Kidney (tissue), 14 donors: ENCODE data around the gene KIF5A. TPM values are rescaled to one million over a fixed set of nuclear protein-coding genes. Genes with fewer than 3 reads are reported as not detected.
"Not testable (repeated sequence)": the region's sequence is repeated elsewhere in the genome, so short reads cannot be mapped to it uniquely, and the experiment has no call there.

Experiments
- DNase-seq, 5 donors: peaks; one replicate each; pipeline ENCODE4 v3.0.0-alpha.2; 2013 to 2020
- FAIRE-seq: peaks from 2 replicates; lab custom pipeline; 2012; peaks lifted over from hg19 to GRCh38; lab: Jason Lieb, UNC
- H3K27ac ChIP-seq, 2 donors: one replicate each; pipeline ENCODE4 v1.7.0; 2013; ENCODE audit warnings: low read depth in 2 of 2, low read length in 2 of 2, inconsistent platforms in 1 of 2
- H3K27me3 ChIP-seq: one replicate; pipeline ENCODE4 v1.7.1; 2013; ENCODE audit warnings: low read length, inconsistent platforms; ENCODE audit not compliant: control insufficient read depth, insufficient read depth
- H3K36me3 ChIP-seq, 3 donors: one replicate each; pipeline versions ENCODE4 v1.7.0 to v1.7.1; 2013; ENCODE audit warnings: low read length in 3 of 3, control low read depth in 1 of 3, inconsistent platforms in 1 of 3; ENCODE audit not compliant: insufficient read depth in 3 of 3, control insufficient read depth in 2 of 3
- H3K4me1 ChIP-seq, 3 donors: one replicate each; pipeline versions ENCODE4 v1.7.0 to v1.7.1; 2013; ENCODE audit warnings: low read length in 3 of 3, inconsistent platforms in 1 of 3, low read depth in 1 of 3; ENCODE audit not compliant: control insufficient read depth in 2 of 3, insufficient read depth in 2 of 3
- H3K4me3 ChIP-seq, 3 donors: one replicate each; pipeline versions ENCODE4 v1.7.0 to v1.8.1; 2013; ENCODE audit warnings: low read length in 3 of 3, control low read depth in 1 of 3, inconsistent platforms in 1 of 3
- H3K9ac ChIP-seq, 3 donors: one replicate each; pipeline versions ENCODE4 v1.7.0 to v1.7.1; 2013; ENCODE audit warnings: low read length in 3 of 3, control low read depth in 1 of 3, inconsistent platforms in 1 of 3
- H3K9me3 ChIP-seq, 3 donors: one replicate each; pipeline versions ENCODE4 v1.7.0 to v1.7.1; 2013; ENCODE audit warnings: low read length in 3 of 3, control low read depth in 1 of 3, inconsistent platforms in 1 of 3; ENCODE audit not compliant: control insufficient read depth in 2 of 3, insufficient read depth in 1 of 3
- intact Hi-C: fragments of 100-400 bp; cut with DNase I; formaldehyde crosslinking; loops from one replicate; pipeline ENCODE4 v1.11.1; 2022
- polyA plus RNA-seq: library from polyadenylated mRNA; stranded (reverse); fragments of 350-450 nt; fragmentation: Illumina TruSeq; extraction: RNeasy Lipid Tissue Mini Kit (QIAGEN cat#74804); gene quantifications from one replicate; pipeline ENCODE4 v1.2.3, GENCODE V29; 2014; ENCODE audit warnings: low read depth, low replicate concordance; ENCODE audit not compliant: insufficient read depth
- total RNA-seq: library from RNA; stranded (reverse); fragmentation: NEBNext Ultra II Directional; extraction: Animal tissue kit (Norgen Biotek cat#: 25700); gene quantifications from one replicate; pipeline ENCODE4 v1.2.1, GENCODE V29; 2021
- TF ChIP-seq, protein P1 (sequence below): IDR thresholded peaks from 3 replicates; pipeline ENCODE4 v1.5.1; 2012; ENCODE audit warnings: mild to moderate bottlenecking, moderate library complexity, borderline replicate concordance; ENCODE audit not compliant: insufficient read depth; ENCODE audit errors: extremely low read depth
- donor health status: control.
- donor health status: control.
- donor health status: control.
- donor health status: control.
- donor health status: control.
- donor health status: DM: yes; HTN: yes; CAD: no.
- donor health status: Normal renal cell carcinoma (clear cell type).

KIF5A gene
- total and polyA plus RNA-seq, 2 donors from 2014 or later, result 0.69 to 1.3 TPM

- FAIRE-seq (no peak), DNase-seq (no peak)
- Histone ChIP-seq H3K4me3 (no peak overlapping the region), H3K9me3 (no peaks in the 10 kb centered on the region), H3K36me3 (no peaks in the 10 kb centered on the region), H3K9ac (no peak overlapping the region), H3K4me1 (peaks cover 0 to 3% (median 0%) of the 10 kb centered on the region in 3 donors), H3K27ac (no peak overlapping the region), H3K27me3 (peaks cover 2% of the 10 kb centered on the region)
- TF ChIP-seq, protein P1, sequence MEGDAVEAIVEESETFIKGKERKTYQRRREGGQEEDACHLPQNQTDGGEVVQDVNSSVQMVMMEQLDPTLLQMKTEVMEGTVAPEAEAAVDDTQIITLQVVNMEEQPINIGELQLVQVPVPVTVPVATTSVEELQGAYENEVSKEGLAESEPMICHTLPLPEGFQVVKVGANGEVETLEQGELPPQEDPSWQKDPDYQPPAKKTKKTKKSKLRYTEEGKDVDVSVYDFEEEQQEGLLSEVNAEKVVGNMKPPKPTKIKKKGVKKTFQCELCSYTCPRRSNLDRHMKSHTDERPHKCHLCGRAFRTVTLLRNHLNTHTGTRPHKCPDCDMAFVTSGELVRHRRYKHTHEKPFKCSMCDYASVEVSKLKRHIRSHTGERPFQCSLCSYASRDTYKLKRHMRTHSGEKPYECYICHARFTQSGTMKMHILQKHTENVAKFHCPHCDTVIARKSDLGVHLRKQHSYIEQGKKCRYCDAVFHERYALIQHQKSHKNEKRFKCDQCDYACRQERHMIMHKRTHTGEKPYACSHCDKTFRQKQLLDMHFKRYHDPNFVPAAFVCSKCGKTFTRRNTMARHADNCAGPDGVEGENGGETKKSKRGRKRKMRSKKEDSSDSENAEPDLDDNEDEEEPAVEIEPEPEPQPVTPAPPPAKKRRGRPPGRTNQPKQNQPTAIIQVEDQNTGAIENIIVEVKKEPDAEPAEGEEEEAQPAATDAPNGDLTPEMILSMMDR, result no peak
- intact Hi-C loops, result no loop called here
Observed at GRCh38 chr12:57554897-57555296, 5.1 kb downstream of the KIF5A start.

- DNase-seq (no peak), FAIRE-seq (no peak)
- intact Hi-C loops, result no loop called here
- Histone ChIP-seq H3K27me3 (peaks cover 2% of the 10 kb centered on the region), H3K9me3 (no peaks in the 10 kb centered on the region), H3K36me3 (no peaks in the 10 kb centered on the region), H3K4me1 (no peaks in the 10 kb centered on the region), H3K4me3 (no peak overlapping the region), H3K27ac (no peak overlapping the region), H3K9ac (no peak overlapping the region)
- TF ChIP-seq, protein P1, result no peak
Observed at GRCh38 chr12:57558864-57559263, 9.0 kb downstream of the KIF5A start.

GRCh38 chr12:57560516-57560915 is 10.7 kb downstream of the KIF5A start:
- H3K27ac ChIP-seq, result no peak overlapping the region
- H3K27me3 ChIP-seq, result no peaks in the 10 kb centered on the region
- H3K4me3 ChIP-seq, result no peak overlapping the region
- no peaks in the 10 kb centered on the region for H3K36me3 ChIP-seq
- H3K4me1 ChIP-seq, result no peaks in the 10 kb centered on the region
- DNase-seq (no peak), FAIRE-seq (no peak)
- TF ChIP-seq, protein P1, result no peak
- no peak overlapping the region for H3K9ac ChIP-seq
- H3K9me3 ChIP-seq, result no peaks in the 10 kb centered on the region
- intact Hi-C loops, result no loop called here

- not testable (repeated sequence) for FAIRE-seq, DNase-seq
Observed at GRCh38 chr12:57561117-57561516, 11.3 kb downstream of the KIF5A start.

More at GRCh38 chr12:57561117-57561516, 11.3 kb downstream of the KIF5A start:
- H3K4me3 ChIP-seq, H3K4me1 ChIP-seq, intact Hi-C loops, H3K9ac ChIP-seq, H3K27ac ChIP-seq, H3K36me3 ChIP-seq, H3K27me3 ChIP-seq, H3K9me3 ChIP-seq: not testable (repeated sequence)
